SU-DHL-6 (cell line): ENCODE measurements around the gene RUFY2.

Experiments
- EZH2phosphoT487 ChIP-seq: fragments of 200-600 bp; sonication (generic), shearing (Covaris generic); conservative IDR thresholded peaks from 2 replicates; pipeline ENCODE4 v1.6.1; 2018; ENCODE audit warnings: mild to moderate bottlenecking, antibody characterized with exemption, low read length, moderate library complexity, mixed read lengths
- TF ChIP-seq, protein P1 (sequence below): fragments of 200-600 bp; sonication (generic); IDR thresholded peaks from one replicate; pipeline ENCODE4 v1.5.1; 2017; ENCODE audit warnings: antibody characterized with exemption, mild to moderate bottlenecking, low read length, moderate library complexity; ENCODE audit not compliant: insufficient read depth, poor library complexity, severe bottlenecking

- TF ChIP-seq, protein P1, sequence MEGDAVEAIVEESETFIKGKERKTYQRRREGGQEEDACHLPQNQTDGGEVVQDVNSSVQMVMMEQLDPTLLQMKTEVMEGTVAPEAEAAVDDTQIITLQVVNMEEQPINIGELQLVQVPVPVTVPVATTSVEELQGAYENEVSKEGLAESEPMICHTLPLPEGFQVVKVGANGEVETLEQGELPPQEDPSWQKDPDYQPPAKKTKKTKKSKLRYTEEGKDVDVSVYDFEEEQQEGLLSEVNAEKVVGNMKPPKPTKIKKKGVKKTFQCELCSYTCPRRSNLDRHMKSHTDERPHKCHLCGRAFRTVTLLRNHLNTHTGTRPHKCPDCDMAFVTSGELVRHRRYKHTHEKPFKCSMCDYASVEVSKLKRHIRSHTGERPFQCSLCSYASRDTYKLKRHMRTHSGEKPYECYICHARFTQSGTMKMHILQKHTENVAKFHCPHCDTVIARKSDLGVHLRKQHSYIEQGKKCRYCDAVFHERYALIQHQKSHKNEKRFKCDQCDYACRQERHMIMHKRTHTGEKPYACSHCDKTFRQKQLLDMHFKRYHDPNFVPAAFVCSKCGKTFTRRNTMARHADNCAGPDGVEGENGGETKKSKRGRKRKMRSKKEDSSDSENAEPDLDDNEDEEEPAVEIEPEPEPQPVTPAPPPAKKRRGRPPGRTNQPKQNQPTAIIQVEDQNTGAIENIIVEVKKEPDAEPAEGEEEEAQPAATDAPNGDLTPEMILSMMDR: no peak
- no peak for TF ChIP-seq EZH2phosphoT487
These were observed 27.6 kb upstream of the RUFY2 start for GRCh38 chr10:68434657-68435056.
